ENCODE measurements around the gene COL28A1.

DNA sequence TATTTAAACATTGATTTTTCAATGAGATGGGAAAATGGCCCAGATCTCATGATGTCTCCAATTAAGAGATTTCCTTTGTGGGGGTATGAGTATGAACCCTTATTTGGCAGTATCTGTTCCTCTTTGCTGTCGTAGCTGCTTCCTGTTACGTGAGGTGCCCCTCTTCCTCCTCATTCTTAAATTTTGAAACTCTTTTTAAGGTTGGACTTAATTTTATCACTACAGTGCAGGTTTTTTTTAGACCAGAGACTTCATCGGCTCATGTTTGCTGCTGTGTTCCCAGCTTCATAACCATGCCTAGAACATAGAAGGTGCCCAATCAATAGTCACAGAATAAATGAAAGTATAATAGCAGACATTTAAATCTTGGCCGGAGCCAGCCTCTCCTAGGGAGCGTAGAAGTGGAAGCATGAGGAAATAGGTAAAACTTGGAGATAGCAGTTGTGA is 33.4 kb upstream of the COL28A1 start:
- TF ChIP-seq, protein P1, sequence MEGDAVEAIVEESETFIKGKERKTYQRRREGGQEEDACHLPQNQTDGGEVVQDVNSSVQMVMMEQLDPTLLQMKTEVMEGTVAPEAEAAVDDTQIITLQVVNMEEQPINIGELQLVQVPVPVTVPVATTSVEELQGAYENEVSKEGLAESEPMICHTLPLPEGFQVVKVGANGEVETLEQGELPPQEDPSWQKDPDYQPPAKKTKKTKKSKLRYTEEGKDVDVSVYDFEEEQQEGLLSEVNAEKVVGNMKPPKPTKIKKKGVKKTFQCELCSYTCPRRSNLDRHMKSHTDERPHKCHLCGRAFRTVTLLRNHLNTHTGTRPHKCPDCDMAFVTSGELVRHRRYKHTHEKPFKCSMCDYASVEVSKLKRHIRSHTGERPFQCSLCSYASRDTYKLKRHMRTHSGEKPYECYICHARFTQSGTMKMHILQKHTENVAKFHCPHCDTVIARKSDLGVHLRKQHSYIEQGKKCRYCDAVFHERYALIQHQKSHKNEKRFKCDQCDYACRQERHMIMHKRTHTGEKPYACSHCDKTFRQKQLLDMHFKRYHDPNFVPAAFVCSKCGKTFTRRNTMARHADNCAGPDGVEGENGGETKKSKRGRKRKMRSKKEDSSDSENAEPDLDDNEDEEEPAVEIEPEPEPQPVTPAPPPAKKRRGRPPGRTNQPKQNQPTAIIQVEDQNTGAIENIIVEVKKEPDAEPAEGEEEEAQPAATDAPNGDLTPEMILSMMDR (IDR thresholded peaks at IDR 0.05), result no peak
- TF ChIP-seq EZH2phosphoT487 (IDR thresholded peaks at IDR 0.05) (no peak), EZH2 (IDR thresholded peaks at IDR 0.05) (no peak)

Measured in neural progenitor cell (in vitro differentiated cells).